ENCODE measurements around the gene DLGAP1.
"Not testable (repeated sequence)": the region's sequence is repeated elsewhere in the genome, so short reads cannot be mapped to it uniquely, and the experiment has no call there.

DNA sequence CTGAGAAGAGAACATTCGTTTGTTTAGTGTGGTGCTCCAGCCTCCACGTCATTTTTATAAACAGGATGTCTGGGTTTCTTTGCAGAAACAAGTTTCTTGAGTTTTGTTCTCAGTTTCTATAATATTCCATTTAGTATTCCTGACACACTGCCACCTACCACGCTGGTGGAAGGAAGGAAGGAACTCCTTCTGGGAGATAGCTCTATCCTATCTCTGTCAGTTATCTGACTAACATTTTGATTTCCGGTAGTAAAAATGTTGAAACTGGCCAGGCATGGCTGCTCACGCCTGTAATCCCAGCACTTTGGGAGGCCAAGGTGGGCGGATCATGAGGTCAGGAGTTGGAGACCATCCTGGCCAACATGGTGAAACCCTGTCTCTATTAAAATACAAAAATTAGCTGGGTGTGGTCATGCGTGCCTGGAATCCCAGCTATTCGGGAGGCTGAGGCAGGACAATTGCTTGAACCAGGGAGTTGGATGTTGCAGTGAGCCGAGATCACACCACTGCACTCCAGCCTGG is 804.5 kb downstream of the DLGAP1 start:
- TF ChIP-seq, protein P1, sequence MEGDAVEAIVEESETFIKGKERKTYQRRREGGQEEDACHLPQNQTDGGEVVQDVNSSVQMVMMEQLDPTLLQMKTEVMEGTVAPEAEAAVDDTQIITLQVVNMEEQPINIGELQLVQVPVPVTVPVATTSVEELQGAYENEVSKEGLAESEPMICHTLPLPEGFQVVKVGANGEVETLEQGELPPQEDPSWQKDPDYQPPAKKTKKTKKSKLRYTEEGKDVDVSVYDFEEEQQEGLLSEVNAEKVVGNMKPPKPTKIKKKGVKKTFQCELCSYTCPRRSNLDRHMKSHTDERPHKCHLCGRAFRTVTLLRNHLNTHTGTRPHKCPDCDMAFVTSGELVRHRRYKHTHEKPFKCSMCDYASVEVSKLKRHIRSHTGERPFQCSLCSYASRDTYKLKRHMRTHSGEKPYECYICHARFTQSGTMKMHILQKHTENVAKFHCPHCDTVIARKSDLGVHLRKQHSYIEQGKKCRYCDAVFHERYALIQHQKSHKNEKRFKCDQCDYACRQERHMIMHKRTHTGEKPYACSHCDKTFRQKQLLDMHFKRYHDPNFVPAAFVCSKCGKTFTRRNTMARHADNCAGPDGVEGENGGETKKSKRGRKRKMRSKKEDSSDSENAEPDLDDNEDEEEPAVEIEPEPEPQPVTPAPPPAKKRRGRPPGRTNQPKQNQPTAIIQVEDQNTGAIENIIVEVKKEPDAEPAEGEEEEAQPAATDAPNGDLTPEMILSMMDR (IDR thresholded peaks at IDR 0.05), result not testable (repeated sequence)
- TF ChIP-seq EZH2, EZH2phosphoT487 (IDR thresholded peaks at IDR 0.05): not testable (repeated sequence)
